HepG2 (cell line): Measurements from ENCODE around the gene NODAL. TPM values are rescaled to one million over a fixed set of nuclear protein-coding genes. Genes with fewer than 3 reads are reported as not detected.

Experiments used
- ATAC-seq: fragments of 200-7000 bp; cut with Tn5 transposase; 3 replicates; pipeline ENCODE4 v1.9.1; 2020; ENCODE audit warnings: mild to moderate bottlenecking, moderate library complexity
- BruUV-seq: library from RNA; stranded (reverse); fragments of 400-500 nt; replicated peaks from 2 replicates; lab custom pipeline; 2021; lab: Mats Ljungman, UMichigan
- CTCF ChIA-PET: fragments of 300-600 bp; formaldehyde crosslinking; extraction: SDS; loops from one replicate; lab custom pipeline; 2021; ENCODE audit warnings: low total read pairs, inconsistent platforms, low intra/inter-chr PET ratio; lab: Yijun Ruan, JAX
- POLR2A ChIA-PET: fragments of 350-600 bp; sonication (Branson Sonifier 250); formaldehyde crosslinking; loops from one replicate; lab custom pipeline; 2020; ENCODE audit warnings: antibody characterized with exemption, inconsistent platforms; lab: Yijun Ruan, JAX
- DNase-seq: peaks from one replicate; pipeline ENCODE4 v3.0.0-alpha.2; 2015; ENCODE audit warnings: low spot score
- FAIRE-seq: peaks from 3 replicates; lab custom pipeline; 2011; peaks lifted over from hg19 to GRCh38; lab: Jason Lieb, UNC
- H2AFZ ChIP-seq: one replicate; pipeline ENCODE4 v1.6.1; 2011; ENCODE audit warnings: low read length, inconsistent platforms
- H3K27ac ChIP-seq: fragments of 300-600 bp; 3 replicates; pipeline ENCODE4 v1.8.0; 2011; ENCODE audit warnings: mixed run types, mild to moderate bottlenecking, mixed read lengths, low read length, inconsistent platforms; ENCODE audit not compliant: insufficient read depth; ENCODE audit errors: extremely low read length
- H3K27me3 ChIP-seq, 2 experiments: fragments of 200-600 bp in 1 of 2; 2 replicates in 1 of 2; 3 replicates in 1 of 2; pipeline versions ENCODE4 v1.6.0 to v1.8.0; 2011; ENCODE audit warnings: low read length in 2 of 2, mild to moderate bottlenecking in 2 of 2, moderate library complexity in 2 of 2, inconsistent platforms in 1 of 2; ENCODE audit not compliant: insufficient read depth in 2 of 2, control insufficient read depth in 1 of 2
- H3K36me3 ChIP-seq, 2 experiments: fragments of 200-600 bp in 1 of 2; replicated peaks in 1 of 2; 2 replicates in 1 of 2; 3 replicates in 1 of 2; pipeline versions ENCODE4 v1.5.1 to v1.8.0; 2011; ENCODE audit warnings: low read length in 2 of 2, inconsistent platforms in 1 of 2; ENCODE audit not compliant: insufficient read depth in 2 of 2, control insufficient read depth in 1 of 2
- H3K4me1 ChIP-seq: 2 replicates; pipeline ENCODE4 v1.5.1; 2012; ENCODE audit warnings: low read length, inconsistent platforms; ENCODE audit not compliant: insufficient read depth
- H3K4me2 ChIP-seq: 2 replicates; pipeline ENCODE4 v1.6.0; 2011; ENCODE audit warnings: low read depth, low read length, inconsistent platforms
- H3K4me3 ChIP-seq, 3 experiments: fragments of 200-600 bp in 1 of 3; sonication (generic), shearing (Covaris generic) in 1 of 3; replicated peaks in 1 of 3; 2 replicates each; pipeline ENCODE4 v1.5.1; 2011 to 2016; ENCODE audit warnings: low read length in 3 of 3, inconsistent platforms in 2 of 3, low read depth in 2 of 3, mild to moderate bottlenecking in 2 of 3, control low read depth in 1 of 3, mixed read lengths in 1 of 3; ENCODE audit not compliant: insufficient read depth in 1 of 3
- H3K79me2 ChIP-seq: one replicate; pipeline ENCODE4 v1.6.1; 2011; ENCODE audit warnings: low read length, inconsistent platforms; ENCODE audit not compliant: insufficient read depth
- H3K9ac ChIP-seq: 2 replicates; pipeline ENCODE4 v1.6.0; 2011; ENCODE audit warnings: mild to moderate bottlenecking, low read depth, low read length, inconsistent platforms; ENCODE audit not compliant: insufficient read depth
- H3K9me3 ChIP-seq: 2 replicates; pipeline ENCODE4 v1.5.1; 2012; ENCODE audit warnings: mild to moderate bottlenecking, low read length
- H4K20me1 ChIP-seq: 2 replicates; pipeline ENCODE4 v1.6.0; 2011; ENCODE audit warnings: inconsistent platforms, mild to moderate bottlenecking, low read length, moderate library complexity; ENCODE audit not compliant: insufficient read depth
- FOXA3 ChIP-seq: IDR thresholded peaks from 2 replicates; pipeline ENCODE4 v1.6.1; 2016; ENCODE audit warnings: missing genetic modification reagents, missing compliant biosample characterization
- HIVEP1 ChIP-seq: sonication (generic); formaldehyde crosslinking; IDR thresholded peaks from 2 replicates; pipeline ENCODE4 v1.4.0; 2020; ENCODE audit warnings: mild to moderate bottlenecking, missing genetic modification reagents
- HOXA9 ChIP-seq: sonication (generic); formaldehyde crosslinking; IDR thresholded peaks from 2 replicates; pipeline ENCODE4 v1.8.1; 2022; ENCODE audit warnings: missing genetic modification reagents, mild to moderate bottlenecking, moderate library complexity, borderline replicate concordance
- PHF21A ChIP-seq: sonication (generic); formaldehyde crosslinking; IDR thresholded peaks from 2 replicates; pipeline ENCODE4 v1.5.0; 2020; ENCODE audit warnings: mild to moderate bottlenecking, missing genetic modification reagents
- RCOR2 ChIP-seq: IDR thresholded peaks from 2 replicates; pipeline ENCODE4 v1.6.1; 2016; ENCODE audit warnings: missing biosample characterization, missing genetic modification reagents
- U2AF1 ChIP-seq: fragments of 200-400 bp; formaldehyde crosslinking; optimal IDR thresholded peaks from 2 replicates; pipeline ENCODE3; 2017; ENCODE audit warnings: mild to moderate bottlenecking, low read depth, low read length
- ZNF34 ChIP-seq: sonication (generic); formaldehyde crosslinking; IDR thresholded peaks from 2 replicates; pipeline ENCODE4 v1.4.0; 2020; ENCODE audit warnings: mild to moderate bottlenecking, missing genetic modification reagents, borderline replicate concordance
- WGBS: methylation state at CpG from one replicate; pipeline ENCODE4 v1.1.6; 2017; ENCODE audit warnings: low lambda C conversion rate; 5-methylcytosine and 5-hydroxymethylcytosine counted together
- in situ Hi-C: cut with HindIII; loops from 2 replicates; pipeline ENCODE4 v1.10.0; 2017; ENCODE audit warnings: low pct_unique_long_range_greater_than_20kb; ENCODE audit not compliant: extremely low pct_ligation_motif_present
- intact Hi-C: fragments of 100-400 bp; cut with micrococcal nuclease; formaldehyde crosslinking; loops from one replicate; pipeline ENCODE4 v1.10.0; 2022; ENCODE audit not compliant: unreplicated experiment
- polyA plus RNA-seq, 8 experiments: library from polyadenylated mRNA; depleted of rRNA in 3 of 8; stranded (reverse) in 7 of 8; unstranded in 1 of 8; fragments of >200 nt; fragmentation: Illumina TruSeq in 4 of 8; extraction: Trizol in 4 of 8; gene quantifications; 2 replicates each; pipeline versions ENCODE4 v1.2.1 to v1.2.3, GENCODE V29; 2011 to 2016; ENCODE audit warnings: low read depth in 4 of 8, missing spikeins in 1 of 8, mixed read lengths in 1 of 8; ENCODE audit not compliant: insufficient read depth in 1 of 8
- total RNA-seq, 5 experiments: library from RNA; depleted of rRNA; stranded (reverse); fragments of >200 nt; fragmentation: Illumina TruSeq; extraction: Trizol; gene quantifications; 2 replicates each; pipeline ENCODE4 v1.2.3, GENCODE V29; 2016; ENCODE audit warnings: low read depth in 1 of 5
- TF ChIP-seq, protein P1 (sequence below): sonication (generic); formaldehyde crosslinking; IDR thresholded peaks from 2 replicates; pipeline ENCODE4 v1.4.0; 2020; ENCODE audit warnings: missing genetic modification reagents, borderline replicate concordance
- TF ChIP-seq, protein P2 (sequence below): sonication (generic); formaldehyde crosslinking; IDR thresholded peaks from 2 replicates; pipeline ENCODE4 v1.4.0; 2020; ENCODE audit warnings: mild to moderate bottlenecking, missing genetic modification reagents
- TF ChIP-seq, protein P3 (sequence below): sonication (generic); formaldehyde crosslinking; IDR thresholded peaks from 2 replicates; pipeline ENCODE4 v1.9.0; 2021; ENCODE audit warnings: missing genetic modification reagents, mild to moderate bottlenecking, borderline replicate concordance

The NODAL gene
- total and polyA plus RNA-seq, 2 of the 13 experiments (the other 11 are each of a cell fraction or from before 2014, with no cell fraction given) = not detected

DNA sequence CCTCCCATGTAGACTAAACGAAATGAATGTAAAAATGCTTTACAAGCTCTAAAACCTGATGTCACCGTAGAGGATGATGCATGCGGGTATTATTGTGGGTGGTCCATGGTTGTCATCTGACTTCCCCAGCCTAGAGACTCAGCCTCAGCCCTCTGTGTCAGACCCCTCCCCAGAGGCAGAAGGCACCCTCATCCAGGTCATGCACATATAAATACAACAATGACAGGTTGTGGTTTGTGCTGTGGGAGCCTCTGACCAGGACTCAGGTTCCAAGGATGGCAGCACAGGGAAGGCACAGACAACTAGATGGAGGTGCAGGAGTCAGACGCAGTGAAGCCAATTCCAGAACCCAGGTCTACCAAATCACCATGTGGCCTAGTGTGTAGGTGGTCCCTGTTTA is 3.3 kb upstream of the NODAL start:
- no peak overlapping the region for H3K9ac ChIP-seq
- H3K4me2 ChIP-seq = no peak overlapping the region
- in situ Hi-C loops (no loop called here), intact Hi-C loops (no loop called here)
- ChIA-PET POLR2A (interaction anchor here (2.7 kb wide), 1 partner anchor 40 kb away, joined by 17 read pairs; the partner anchor contains the start of gene EIF4EBP2), CTCF (no interaction called here)
- no peaks in the 10 kb centered on the region for H3K36me3 ChIP-seq
- WGBS = 60% methylated on average over 4 of the region's 4 CpGs
- no peaks in the 10 kb centered on the region for H3K79me2 ChIP-seq
- no peaks in the 10 kb centered on the region for H3K9me3 ChIP-seq
- BruUV-seq = no TSS peak
- FAIRE-seq = no peak
- no peak for ATAC-seq
- H4K20me1 ChIP-seq = no peaks in the 10 kb centered on the region
- H3K27ac ChIP-seq = no peak overlapping the region
- TF ChIP-seq U2AF1 (no peak), RCOR2 (no peak), PHF21A (CRISPR knock-in tag) (no peak), HIVEP1 (no peak), FOXA3 (no peak), ZNF34 (no peak), HOXA9 (CRISPR knock-in tag) (no peak)
- TF ChIP-seq, protein P1, sequence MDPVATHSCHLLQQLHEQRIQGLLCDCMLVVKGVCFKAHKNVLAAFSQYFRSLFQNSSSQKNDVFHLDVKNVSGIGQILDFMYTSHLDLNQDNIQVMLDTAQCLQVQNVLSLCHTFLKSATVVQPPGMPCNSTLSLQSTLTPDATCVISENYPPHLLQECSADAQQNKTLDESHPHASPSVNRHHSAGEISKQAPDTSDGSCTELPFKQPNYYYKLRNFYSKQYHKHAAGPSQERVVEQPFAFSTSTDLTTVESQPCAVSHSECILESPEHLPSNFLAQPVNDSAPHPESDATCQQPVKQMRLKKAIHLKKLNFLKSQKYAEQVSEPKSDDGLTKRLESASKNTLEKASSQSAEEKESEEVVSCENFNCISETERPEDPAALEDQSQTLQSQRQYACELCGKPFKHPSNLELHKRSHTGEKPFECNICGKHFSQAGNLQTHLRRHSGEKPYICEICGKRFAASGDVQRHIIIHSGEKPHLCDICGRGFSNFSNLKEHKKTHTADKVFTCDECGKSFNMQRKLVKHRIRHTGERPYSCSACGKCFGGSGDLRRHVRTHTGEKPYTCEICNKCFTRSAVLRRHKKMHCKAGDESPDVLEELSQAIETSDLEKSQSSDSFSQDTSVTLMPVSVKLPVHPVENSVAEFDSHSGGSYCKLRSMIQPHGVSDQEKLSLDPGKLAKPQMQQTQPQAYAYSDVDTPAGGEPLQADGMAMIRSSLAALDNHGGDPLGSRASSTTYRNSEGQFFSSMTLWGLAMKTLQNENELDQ (CRISPR knock-in tag) = no peak
- TF ChIP-seq, protein P2, sequence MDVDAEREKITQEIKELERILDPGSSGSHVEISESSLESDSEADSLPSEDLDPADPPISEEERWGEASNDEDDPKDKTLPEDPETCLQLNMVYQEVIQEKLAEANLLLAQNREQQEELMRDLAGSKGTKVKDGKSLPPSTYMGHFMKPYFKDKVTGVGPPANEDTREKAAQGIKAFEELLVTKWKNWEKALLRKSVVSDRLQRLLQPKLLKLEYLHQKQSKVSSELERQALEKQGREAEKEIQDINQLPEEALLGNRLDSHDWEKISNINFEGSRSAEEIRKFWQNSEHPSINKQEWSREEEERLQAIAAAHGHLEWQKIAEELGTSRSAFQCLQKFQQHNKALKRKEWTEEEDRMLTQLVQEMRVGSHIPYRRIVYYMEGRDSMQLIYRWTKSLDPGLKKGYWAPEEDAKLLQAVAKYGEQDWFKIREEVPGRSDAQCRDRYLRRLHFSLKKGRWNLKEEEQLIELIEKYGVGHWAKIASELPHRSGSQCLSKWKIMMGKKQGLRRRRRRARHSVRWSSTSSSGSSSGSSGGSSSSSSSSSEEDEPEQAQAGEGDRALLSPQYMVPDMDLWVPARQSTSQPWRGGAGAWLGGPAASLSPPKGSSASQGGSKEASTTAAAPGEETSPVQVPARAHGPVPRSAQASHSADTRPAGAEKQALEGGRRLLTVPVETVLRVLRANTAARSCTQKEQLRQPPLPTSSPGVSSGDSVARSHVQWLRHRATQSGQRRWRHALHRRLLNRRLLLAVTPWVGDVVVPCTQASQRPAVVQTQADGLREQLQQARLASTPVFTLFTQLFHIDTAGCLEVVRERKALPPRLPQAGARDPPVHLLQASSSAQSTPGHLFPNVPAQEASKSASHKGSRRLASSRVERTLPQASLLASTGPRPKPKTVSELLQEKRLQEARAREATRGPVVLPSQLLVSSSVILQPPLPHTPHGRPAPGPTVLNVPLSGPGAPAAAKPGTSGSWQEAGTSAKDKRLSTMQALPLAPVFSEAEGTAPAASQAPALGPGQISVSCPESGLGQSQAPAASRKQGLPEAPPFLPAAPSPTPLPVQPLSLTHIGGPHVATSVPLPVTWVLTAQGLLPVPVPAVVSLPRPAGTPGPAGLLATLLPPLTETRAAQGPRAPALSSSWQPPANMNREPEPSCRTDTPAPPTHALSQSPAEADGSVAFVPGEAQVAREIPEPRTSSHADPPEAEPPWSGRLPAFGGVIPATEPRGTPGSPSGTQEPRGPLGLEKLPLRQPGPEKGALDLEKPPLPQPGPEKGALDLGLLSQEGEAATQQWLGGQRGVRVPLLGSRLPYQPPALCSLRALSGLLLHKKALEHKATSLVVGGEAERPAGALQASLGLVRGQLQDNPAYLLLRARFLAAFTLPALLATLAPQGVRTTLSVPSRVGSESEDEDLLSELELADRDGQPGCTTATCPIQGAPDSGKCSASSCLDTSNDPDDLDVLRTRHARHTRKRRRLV = no peak
- TF ChIP-seq, protein P3, sequence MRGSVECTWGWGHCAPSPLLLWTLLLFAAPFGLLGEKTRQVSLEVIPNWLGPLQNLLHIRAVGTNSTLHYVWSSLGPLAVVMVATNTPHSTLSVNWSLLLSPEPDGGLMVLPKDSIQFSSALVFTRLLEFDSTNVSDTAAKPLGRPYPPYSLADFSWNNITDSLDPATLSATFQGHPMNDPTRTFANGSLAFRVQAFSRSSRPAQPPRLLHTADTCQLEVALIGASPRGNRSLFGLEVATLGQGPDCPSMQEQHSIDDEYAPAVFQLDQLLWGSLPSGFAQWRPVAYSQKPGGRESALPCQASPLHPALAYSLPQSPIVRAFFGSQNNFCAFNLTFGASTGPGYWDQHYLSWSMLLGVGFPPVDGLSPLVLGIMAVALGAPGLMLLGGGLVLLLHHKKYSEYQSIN (CRISPR knock-in tag) = no peak
- H3K27me3 ChIP-seq = no peaks in the 10 kb centered on the region
- H3K4me1 ChIP-seq = peaks cover 70% of the 10 kb centered on the region
- no peak for DNase-seq
- no peak overlapping the region for H2AFZ ChIP-seq
- H3K4me3 ChIP-seq = no peak overlapping the region
